Psoas muscle (tissue), 8 donors: ENCODE results near the gene OSBPL9. TPM values are rescaled to one million over a fixed set of nuclear protein-coding genes. Genes with fewer than 3 reads are reported as not detected.

Source experiments
- ATAC-seq, 4 donors: fragments of 200-7000 bp; cut with Tn5 transposase; one replicate each; pipeline ENCODE4 v1.9.1; 2020; ENCODE audit warnings: moderate library complexity in 3 of 4, mild to moderate bottlenecking in 2 of 4
- DNase-seq, 2 donors: peaks; one replicate each; pipeline ENCODE4 v3.0.0-alpha.2; 2020
- H3K27ac ChIP-seq: fragments of 200-600 bp; one replicate; pipeline ENCODE4 v1.8.0; 2022
- H3K27me3 ChIP-seq, 3 donors: fragments of 200-600 bp in 1 of 3; one replicate each; pipeline versions ENCODE4 v1.6.1 to v1.8.0; 2013 to 2022; ENCODE audit warnings: low read length in 2 of 3, mild to moderate bottlenecking in 2 of 3, moderate library complexity in 1 of 3; ENCODE audit not compliant: insufficient read depth in 3 of 3
- H3K36me3 ChIP-seq, 2 donors: fragments of 200-600 bp in 1 of 2; one replicate each; pipeline versions ENCODE4 v1.6.1 to v1.8.0; 2013 to 2022; ENCODE audit warnings: low read depth in 1 of 2, mild to moderate bottlenecking in 1 of 2, moderate library complexity in 1 of 2; ENCODE audit not compliant: insufficient read depth in 1 of 2
- H3K4me1 ChIP-seq: fragments of 200-600 bp; one replicate; pipeline ENCODE4 v1.8.0; 2022
- H3K4me3 ChIP-seq: fragments of 200-600 bp; one replicate; pipeline ENCODE4 v1.8.0; 2022; ENCODE audit warnings: mild to moderate bottlenecking
- H3K9me3 ChIP-seq: fragments of 200-600 bp; one replicate; pipeline ENCODE4 v1.8.0; 2022
- CTCF ChIP-seq: fragments of 200-600 bp; IDR thresholded peaks from one replicate; pipeline ENCODE4 v1.8.0; 2022; ENCODE audit warnings: antibody characterized with exemption
- WGBS, 3 donors: extraction: QIAGEN DNeasy Blood & Tissue Kit; methylation state at CpG; one replicate each; pipeline versions ENCODE4 v1.1.6 to v1.1.7; 2013; 5-methylcytosine and 5-hydroxymethylcytosine counted together
- intact Hi-C, 2 donors: fragments of 100-400 bp; cut with DNase I; formaldehyde crosslinking; loops; one replicate each; pipeline versions ENCODE4 v1.11.0 to v1.14.2; 2022
- polyA plus RNA-seq, 3 donors: library from polyadenylated mRNA; stranded (reverse); fragments of 200-250 nt; gene quantifications; one replicate each; pipeline ENCODE4 v1.2.3, GENCODE V29; 2013
- total RNA-seq, 4 donors: library from RNA; stranded (reverse); fragmentation: NEBNext Ultra II Directional in 2 of 4; extraction: Animal tissue kit (Norgen Biotek cat#: 25700) in 2 of 4; gene quantifications; one replicate each; pipeline versions ENCODE4 v1.2.1 to v1.2.4, GENCODE V29; 2021 to 2023
- donor health status: healthy with polysubstance abuse.
- donor health status: DM: no; HTN: no; CAD: no; lungs with moderate emphysema.
- donor health status: Bipolar disorder and iron deficiency.
- donor health status: healthy.
- donor health status: DM: yes; HTN: yes; CAD: no.
- donor health status: DM: no; HTN: no; CAD: no.
- donor health status: DM: no; HTN: no; CAD: no.
- donor health status: DM: yes; HTN: yes; CAD: no.

OSBPL9 gene
- total and polyA plus RNA-seq, 7 donors, result 15.6 to 141 (median 60.6) TPM

- H3K27me3 ChIP-seq, result no peaks in the 10 kb centered on the region
- H3K4me1 ChIP-seq, result peaks cover 46% of the 10 kb centered on the region
- ATAC-seq (no peak), DNase-seq (no peak)
- peak overlapping the region; percentile 97 for H3K27ac ChIP-seq
- H3K4me3 ChIP-seq, result peak overlapping the region; percentile 90
- intact Hi-C loops, result loop anchor here in 1 of 2 donors (5.0 kb wide), 4 partner anchors 44 to 119 kb away; partner anchors contain the start of gene EPS15
- H3K9me3 ChIP-seq, result no peaks in the 10 kb centered on the region
- H3K36me3 ChIP-seq, result no peaks in the 10 kb centered on the region
- TF ChIP-seq CTCF, result no peak
- WGBS, 3 donors, result 71 to 81% (median 77%) methylated on average over 1 of the region's 1 CpG
These were observed 1.8 kb downstream of the OSBPL9 start for GRCh38 chr1:51618715-51619114.

GRCh38 chr1:51620470-51620869, 3.6 kb downstream of the OSBPL9 start:
- Histone ChIP-seq H3K27ac (peak overlapping the region; percentile 97), H3K4me1 (peaks cover 58% of the 10 kb centered on the region), H3K9me3 (no peaks in the 10 kb centered on the region), H3K4me3 (peak overlapping the region; percentile 90), H3K27me3 (no peaks in the 10 kb centered on the region), H3K36me3 (no peaks in the 10 kb centered on the region)
- DNase-seq (no peak), ATAC-seq (no peak)
- TF ChIP-seq CTCF, result no peak
- intact Hi-C loops, result loop anchor here in 1 of 2 donors (5.0 to 10.0 kb wide), 2 partner anchors 37 to 144 kb away; no protein-coding TSS in a partner anchor
- WGBS, 3 donors, result 72 to 91% (median 75%) methylated on average over 1 of the region's 1 CpG

GRCh38 chr1:51621161-51621560, 4.3 kb downstream of the OSBPL9 start:
- Histone ChIP-seq H3K4me3 (peak overlapping the region; percentile 90), H3K4me1 (peaks cover 64% of the 10 kb centered on the region), H3K27ac (peak overlapping the region; percentile 97), H3K36me3 (no peaks in the 10 kb centered on the region), H3K9me3 (no peaks in the 10 kb centered on the region), H3K27me3 (no peaks in the 10 kb centered on the region)
- no peak for DNase-seq
- intact Hi-C loops, result loop anchor here in 1 of 2 donors (5.0 to 10.0 kb wide), 2 partner anchors 36 to 144 kb away; no protein-coding TSS in a partner anchor
- WGBS, 3 donors, result 40 to 64% (median 50%) methylated on average over 7 of the region's 7 CpGs
- no peak for TF ChIP-seq CTCF
- no peak for ATAC-seq

- peak in 1 of 4 donors; percentile 4 for ATAC-seq
- DNase-seq, result no peak
- no peaks in the 10 kb centered on the region for H3K27me3 ChIP-seq
- intact Hi-C loops, result loop anchor here in 1 of 2 donors (5.0 to 10.0 kb wide), 2 partner anchors 35 to 143 kb away; no protein-coding TSS in a partner anchor
- no peaks in the 10 kb centered on the region for H3K36me3 ChIP-seq
- TF ChIP-seq CTCF, result no peak
- peaks cover 71% of the 10 kb centered on the region for H3K4me1 ChIP-seq
- peak overlapping the region; percentile 97 for H3K27ac ChIP-seq
- WGBS, 3 donors, result 64 to 67% (median 66%) methylated on average over 2 of the region's 2 CpGs
- no peaks in the 10 kb centered on the region for H3K9me3 ChIP-seq
- peak overlapping the region; percentile 90 for H3K4me3 ChIP-seq
These were observed 5.1 kb downstream of the OSBPL9 start for GRCh38 chr1:51621841-51622454.
